Measurements from ENCODE around the gene NRDE2.

GRCh38 chr14:90336401-90336800, 4.7 kb upstream of the NRDE2 start:
- TF ChIP-seq, protein P1, sequence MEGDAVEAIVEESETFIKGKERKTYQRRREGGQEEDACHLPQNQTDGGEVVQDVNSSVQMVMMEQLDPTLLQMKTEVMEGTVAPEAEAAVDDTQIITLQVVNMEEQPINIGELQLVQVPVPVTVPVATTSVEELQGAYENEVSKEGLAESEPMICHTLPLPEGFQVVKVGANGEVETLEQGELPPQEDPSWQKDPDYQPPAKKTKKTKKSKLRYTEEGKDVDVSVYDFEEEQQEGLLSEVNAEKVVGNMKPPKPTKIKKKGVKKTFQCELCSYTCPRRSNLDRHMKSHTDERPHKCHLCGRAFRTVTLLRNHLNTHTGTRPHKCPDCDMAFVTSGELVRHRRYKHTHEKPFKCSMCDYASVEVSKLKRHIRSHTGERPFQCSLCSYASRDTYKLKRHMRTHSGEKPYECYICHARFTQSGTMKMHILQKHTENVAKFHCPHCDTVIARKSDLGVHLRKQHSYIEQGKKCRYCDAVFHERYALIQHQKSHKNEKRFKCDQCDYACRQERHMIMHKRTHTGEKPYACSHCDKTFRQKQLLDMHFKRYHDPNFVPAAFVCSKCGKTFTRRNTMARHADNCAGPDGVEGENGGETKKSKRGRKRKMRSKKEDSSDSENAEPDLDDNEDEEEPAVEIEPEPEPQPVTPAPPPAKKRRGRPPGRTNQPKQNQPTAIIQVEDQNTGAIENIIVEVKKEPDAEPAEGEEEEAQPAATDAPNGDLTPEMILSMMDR (IDR thresholded peaks at IDR 0.05; ENCODE audit: insufficient read depth, low read length) = no peak
- no peak for TF ChIP-seq GABPA (IDR thresholded peaks at IDR 0.05; ENCODE audit: low read depth)
- no peak for TF ChIP-seq POLR2AphosphoS5 (IDR thresholded peaks at IDR 0.05; ENCODE audit: low read depth)
- no peak for TF ChIP-seq SPI1 (IDR thresholded peaks at IDR 0.05; ENCODE audit: borderline replicate concordance, low read depth)
- TF ChIP-seq REST (IDR thresholded peaks at IDR 0.05; ENCODE audit: insufficient replicate concordance, low read depth) = no peak

Measured in HL-60 (cell line).